ENCODE measurements around the gene ALOXE3.
"Not testable (repeated sequence)": the region's sequence is repeated elsewhere in the genome, so short reads cannot be mapped to it uniquely, and the experiment has no call there.

Gene ALOXE3

GRCh38 chr17:8080208-8080798, 38.0 kb downstream of the ALOXE3 start:
- no peak for DNase-seq
- H3K4me1 ChIP-seq: no peaks in the 10 kb centered on the region
- no peaks in the 10 kb centered on the region for H3K27me3 ChIP-seq
- no peak for TF ChIP-seq CTCF (IDR thresholded peaks at IDR 0.05; ENCODE audit: low read depth, low read length)
- H3K4me3 ChIP-seq (ENCODE audit: low read depth, low read length): peak overlapping the region; percentile 64
- H3K9me3 ChIP-seq: no peaks in the 10 kb centered on the region
- no peaks in the 10 kb centered on the region for H3K36me3 ChIP-seq

GRCh38 chr17:8079291-8080207, 38.8 kb downstream of the ALOXE3 start:
- H3K4me1 ChIP-seq: no peaks in the 10 kb centered on the region
- H3K27me3 ChIP-seq: peaks cover 3% of the 10 kb centered on the region; the same call in 1 of the 2 replicates
- no peaks in the 10 kb centered on the region for H3K9me3 ChIP-seq
- H3K36me3 ChIP-seq: no peaks in the 10 kb centered on the region
- TF ChIP-seq CTCF (IDR thresholded peaks at IDR 0.05; ENCODE audit: low read depth, low read length): peak; percentile 61
- H3K4me3 ChIP-seq (ENCODE audit: low read depth, low read length): peak overlapping the region; percentile 64
- DNase-seq: peak; percentile 70

GRCh38 chr17:8077939-8078338, 40.4 kb downstream of the ALOXE3 start:
- DNase-seq; H3K4me1 ChIP-seq; H3K36me3 ChIP-seq; H3K9me3 ChIP-seq; H3K4me3 ChIP-seq (ENCODE audit: low read depth, low read length): not testable (repeated sequence)
- H3K27me3 ChIP-seq: peaks cover 17% of the 10 kb centered on the region

- H3K36me3 ChIP-seq: no peaks in the 10 kb centered on the region
- H3K4me3 ChIP-seq (ENCODE audit: low read depth, low read length): no peak overlapping the region
- no peaks in the 10 kb centered on the region for H3K9me3 ChIP-seq
- peaks cover 30% of the 10 kb centered on the region for H3K27me3 ChIP-seq
- DNase-seq: no peak
- no peaks in the 10 kb centered on the region for H3K4me1 ChIP-seq
- no peak for TF ChIP-seq CTCF (IDR thresholded peaks at IDR 0.05; ENCODE audit: low read depth, low read length)
These were observed 41.6 kb downstream of the ALOXE3 start for GRCh38 chr17:8076502-8077266.

GRCh38 chr17:8075574-8076342, 42.6 kb downstream of the ALOXE3 start:
- Histone ChIP-seq H3K4me3 (ENCODE audit: low read depth, low read length) (no peak overlapping the region), H3K36me3 (no peaks in the 10 kb centered on the region), H3K27me3 (peaks cover 31% of the 10 kb centered on the region), H3K4me1 (no peaks in the 10 kb centered on the region), H3K9me3 (no peaks in the 10 kb centered on the region)
- TF ChIP-seq CTCF (IDR thresholded peaks at IDR 0.05; ENCODE audit: low read depth, low read length): no peak
- no peak for DNase-seq

- Histone ChIP-seq H3K27me3 (peaks cover 31% of the 10 kb centered on the region), H3K4me3 (ENCODE audit: low read depth, low read length) (no peak overlapping the region), H3K4me1 (no peaks in the 10 kb centered on the region), H3K36me3 (no peaks in the 10 kb centered on the region), H3K9me3 (no peaks in the 10 kb centered on the region)
- TF ChIP-seq CTCF (IDR thresholded peaks at IDR 0.05; ENCODE audit: low read depth, low read length): no peak
- no peak for DNase-seq
These were observed 43.2 kb downstream of the ALOXE3 start for GRCh38 chr17:8075081-8075480.

All from BE2C (cell line).